IPS DF 4.7 (cell line): Measurements from ENCODE around the gene CMTM5.
"Not testable (repeated sequence)": the region's sequence is repeated elsewhere in the genome, so short reads cannot be mapped to it uniquely, and the experiment has no call there.

ENCODE experiments used
- DNase-seq: peaks from one replicate; pipeline ENCODE4 v3.0.0-alpha.2; 2013; ENCODE audit warnings: low spot score; ENCODE audit errors: extremely low read depth

Gene CMTM5

DNA sequence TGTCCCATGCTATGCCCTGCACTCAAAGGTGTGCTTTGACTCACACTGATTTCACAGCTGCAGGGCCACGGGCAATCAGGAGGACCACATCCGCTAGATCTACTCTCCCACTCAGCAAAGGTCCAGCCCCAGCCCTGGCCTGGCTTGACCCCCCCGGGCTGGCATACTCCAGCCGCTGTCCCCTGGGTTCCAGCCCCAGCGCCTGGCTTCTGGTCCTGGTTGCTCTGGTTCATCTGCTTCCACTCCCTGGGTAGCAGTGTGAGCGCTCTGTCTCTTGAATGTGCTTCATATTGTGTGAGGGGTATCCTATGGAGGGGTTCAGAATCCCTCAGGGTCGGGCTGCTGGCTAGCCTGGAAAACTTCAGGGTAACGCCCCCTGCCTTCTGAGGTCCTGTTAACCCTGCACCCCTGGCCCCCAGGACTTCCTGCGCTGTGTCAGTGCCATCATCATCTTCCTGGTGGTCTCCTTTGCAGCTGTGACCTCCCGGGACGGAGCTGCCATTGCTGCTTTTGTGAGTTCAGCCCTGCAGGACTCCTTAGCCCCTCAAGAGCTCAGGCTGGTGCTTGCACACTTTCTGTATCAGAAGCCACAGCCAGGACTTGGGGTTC lies 1.9 kb downstream of the CMTM5 start:
- DNase-seq = no peak

DNA sequence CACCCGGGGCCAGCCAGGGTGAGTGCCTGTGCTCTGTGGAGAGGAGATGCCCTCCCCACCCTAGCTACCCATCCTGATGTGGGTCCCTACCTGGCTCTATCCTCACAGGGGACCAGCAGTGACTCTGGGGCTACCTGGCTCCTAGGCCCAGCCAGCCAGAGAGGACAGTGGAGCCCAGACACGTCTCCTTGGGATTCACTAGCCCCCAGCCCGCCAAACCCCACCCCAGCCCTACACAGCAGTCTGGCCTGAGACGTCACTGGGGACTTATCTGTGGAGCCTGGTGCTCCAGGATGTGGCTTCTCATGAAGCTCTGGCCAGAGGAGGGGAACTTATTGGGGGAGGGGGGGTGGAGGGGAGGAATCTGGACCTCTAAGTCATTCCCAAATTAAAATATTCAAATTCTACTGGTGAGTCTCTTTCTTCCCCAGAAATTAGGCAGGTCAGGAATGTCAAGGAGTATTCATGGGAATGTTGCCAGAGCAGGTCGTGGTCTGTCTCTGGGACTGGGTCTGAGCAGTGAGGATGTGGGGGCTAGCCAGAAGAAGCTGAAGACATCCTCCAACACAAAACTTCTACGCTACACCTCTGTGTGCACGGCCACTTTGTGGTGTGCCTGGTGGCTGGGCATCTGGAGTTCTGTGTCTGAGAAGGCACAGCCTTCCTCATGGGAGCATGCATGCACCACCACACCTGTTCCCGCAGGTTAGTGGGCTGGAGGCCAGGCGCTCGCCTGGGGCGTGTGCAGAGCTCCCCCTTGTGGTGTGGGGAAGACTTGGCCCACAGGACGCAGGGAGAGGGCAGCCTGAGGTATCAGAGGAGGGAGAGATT lies 2.7 kb downstream of the CMTM5 start:
- no peak for DNase-seq

DNA sequence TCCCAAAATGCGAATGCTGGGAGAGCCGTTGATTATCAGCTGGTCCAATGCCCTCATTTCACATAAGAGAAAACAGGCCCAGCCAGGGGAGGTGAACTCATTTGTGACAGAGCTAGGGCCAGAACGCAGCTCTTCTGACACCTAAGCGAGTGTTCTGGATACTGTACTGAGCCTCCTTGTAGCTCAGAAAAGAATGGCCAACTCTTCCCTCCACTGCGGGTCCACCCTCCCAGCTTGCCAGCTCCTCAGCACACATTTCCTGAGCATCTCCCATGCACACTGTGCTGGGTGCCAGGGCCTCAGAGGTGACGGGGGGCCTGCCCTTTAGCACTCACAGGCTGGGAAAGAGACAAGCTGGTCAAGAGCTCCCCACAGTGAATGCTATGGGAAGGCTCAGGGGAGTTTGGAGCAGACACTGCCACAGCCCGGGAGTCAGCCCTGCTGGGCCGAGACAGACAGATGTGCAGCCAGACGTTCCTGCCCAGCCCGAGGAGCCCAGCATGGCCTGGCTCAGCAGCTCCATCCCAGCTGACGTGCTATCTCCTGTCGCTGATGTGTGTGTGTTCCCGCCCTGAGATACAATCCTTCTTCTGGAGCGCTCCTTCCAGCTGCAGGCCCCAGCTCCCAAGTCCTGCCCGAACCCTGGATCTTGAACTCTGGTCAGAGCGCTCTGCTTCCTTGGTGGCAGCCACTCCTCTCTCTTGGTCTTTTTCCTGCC lies 3.5 kb downstream of the CMTM5 start:
- no peak for DNase-seq

DNA sequence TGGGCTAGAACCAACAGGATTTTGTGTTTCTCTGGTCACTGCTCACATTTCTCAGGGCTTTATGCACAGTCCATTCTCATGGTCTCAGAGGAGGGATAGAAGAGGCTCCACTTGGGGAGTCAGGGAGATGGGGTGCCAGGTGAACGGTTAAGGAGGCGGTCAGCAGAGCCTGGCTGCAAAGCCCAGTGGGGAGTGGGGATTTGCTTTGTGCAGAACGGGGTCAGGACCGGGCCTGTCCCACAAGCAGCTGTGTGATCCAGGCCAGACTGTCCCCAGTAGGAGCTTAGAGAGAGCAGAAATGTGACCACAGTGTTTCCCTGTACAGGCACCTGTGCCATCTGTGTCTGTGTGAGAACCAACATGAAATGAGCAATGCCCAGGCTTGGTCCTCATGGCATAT lies 4.1 kb downstream of the CMTM5 start:
- DNase-seq = no peak

DNA sequence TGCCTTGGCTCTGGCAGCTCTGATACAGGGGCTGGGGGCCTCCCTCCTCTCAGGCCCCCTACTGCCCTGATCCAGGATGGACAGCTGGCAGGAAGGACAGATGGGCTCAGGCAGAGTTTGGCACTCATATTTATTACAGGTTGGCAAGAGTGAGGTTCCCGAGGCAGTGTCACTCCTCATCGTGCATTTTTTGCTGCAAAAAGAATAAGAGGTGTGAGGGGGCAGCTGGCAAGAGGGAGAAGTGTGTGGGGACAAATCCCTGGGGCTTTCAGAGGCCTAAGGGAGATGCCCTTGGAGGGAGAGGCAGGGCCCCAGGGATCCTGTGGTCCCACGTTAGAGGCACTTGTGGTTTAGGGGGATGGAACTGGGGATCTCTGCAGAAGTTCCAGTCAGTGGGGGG lies 5.0 kb downstream of the CMTM5 start:
- DNase-seq = no peak

DNA sequence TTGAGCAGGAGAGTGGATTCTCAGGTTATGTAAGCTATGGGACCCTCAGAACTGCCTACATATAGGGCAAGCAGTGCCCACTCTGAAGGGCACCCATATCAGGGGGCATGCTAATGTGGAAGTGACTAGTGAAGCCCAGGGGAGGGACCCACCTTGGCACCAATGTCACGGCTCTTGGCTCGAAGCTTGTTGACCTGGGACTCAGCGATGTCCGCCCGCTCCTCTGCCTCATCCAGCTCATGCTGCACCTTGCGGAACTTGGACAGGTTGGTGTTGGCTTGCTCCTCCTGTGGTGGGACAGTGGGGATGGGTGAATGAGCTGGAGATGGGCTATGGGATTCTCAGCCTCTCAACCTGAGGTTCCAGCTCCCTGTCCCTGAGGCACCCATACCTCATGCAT lies 5.4 kb downstream of the CMTM5 start:
- no peak for DNase-seq

DNA sequence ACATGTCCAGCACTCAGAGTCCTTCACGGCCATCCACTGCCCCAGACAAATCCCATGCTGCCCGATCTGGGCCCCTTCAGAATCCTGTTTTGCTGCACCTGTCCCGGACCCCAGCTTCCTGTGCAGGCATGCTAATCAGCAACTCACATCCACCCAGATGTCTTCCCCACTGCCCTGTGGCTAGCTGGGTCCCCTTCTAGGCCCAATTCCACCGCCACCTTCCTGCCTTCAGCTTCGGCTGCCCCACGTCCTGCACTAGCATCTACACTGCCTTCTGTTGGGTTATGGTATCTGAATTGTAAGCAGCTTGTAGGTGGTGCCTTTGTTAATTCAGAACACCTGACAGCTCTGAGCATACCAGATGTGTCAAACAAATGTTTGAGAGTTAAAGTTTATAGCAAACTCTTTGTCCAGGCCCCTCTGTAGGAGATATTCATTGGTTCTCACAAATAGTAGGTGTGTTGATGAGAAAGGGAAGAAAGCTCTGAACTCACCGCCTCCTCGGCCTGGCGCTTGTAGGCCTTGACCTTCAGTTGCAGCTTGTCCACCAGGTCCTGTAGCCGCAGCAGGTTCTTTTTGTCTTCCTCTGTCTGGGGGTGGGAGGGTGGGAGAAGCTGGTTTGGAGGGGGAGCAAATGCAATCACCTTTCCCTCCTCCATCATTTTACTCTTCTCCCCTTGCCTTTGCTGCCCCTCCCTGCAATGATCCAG lies 6.0 kb downstream of the CMTM5 start:
- no peak for DNase-seq

DNA sequence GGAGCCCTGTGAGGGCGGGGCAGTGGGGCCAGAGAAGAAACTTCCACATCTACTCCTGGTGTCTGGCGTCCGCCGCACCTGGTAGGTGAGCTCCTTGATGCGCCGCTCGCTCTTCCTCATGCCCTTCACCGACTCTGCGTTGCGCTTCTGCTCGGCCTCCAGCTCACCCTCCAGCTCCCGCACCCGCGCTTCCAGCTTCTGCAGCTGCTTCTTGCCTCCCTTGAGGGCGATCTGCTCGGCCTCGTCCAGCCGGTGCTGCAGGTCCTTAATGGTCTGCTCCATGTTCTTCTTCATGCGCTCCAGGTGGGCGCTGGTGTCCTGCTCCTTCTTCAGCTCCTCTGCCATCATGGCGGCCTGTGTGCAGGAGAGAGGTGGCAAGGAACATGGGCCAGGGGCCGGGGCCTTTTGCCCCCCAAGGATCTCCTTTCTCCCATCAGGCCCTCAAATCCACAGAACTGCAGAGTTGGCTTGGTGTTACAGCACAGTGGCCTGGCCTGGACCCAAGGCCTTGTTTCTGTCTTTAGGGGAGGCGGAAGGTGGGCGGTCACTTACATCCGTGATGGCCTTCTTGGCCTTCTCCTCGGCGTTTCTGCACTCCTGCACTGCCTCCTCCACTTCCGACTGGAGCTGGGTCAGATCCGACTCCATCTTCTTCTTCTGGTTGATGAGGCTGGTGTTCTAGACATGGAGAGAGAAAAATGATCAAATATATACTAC lies 7.7 kb downstream of the CMTM5 start:
- DNase-seq = no peak

DNA sequence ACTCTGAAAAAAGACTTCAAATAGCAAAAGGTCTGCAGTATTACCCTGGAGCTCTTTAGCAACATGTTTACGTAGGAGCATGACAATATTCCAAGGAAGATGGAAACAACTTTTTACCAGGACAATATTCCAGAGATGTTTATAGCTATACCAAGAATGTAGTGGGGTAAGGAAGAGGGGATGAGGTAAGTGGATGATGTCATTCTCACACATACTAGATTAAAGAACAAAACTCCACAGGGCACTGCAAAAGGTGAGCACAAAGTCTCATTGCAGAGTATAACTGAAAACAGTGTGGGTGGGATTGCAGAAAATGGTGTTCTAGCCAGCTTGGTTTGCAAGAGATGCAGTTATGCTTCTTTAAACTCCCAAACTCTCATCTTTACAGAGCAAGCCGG lies 8.4 kb downstream of the CMTM5 start:
- no peak for DNase-seq

DNA sequence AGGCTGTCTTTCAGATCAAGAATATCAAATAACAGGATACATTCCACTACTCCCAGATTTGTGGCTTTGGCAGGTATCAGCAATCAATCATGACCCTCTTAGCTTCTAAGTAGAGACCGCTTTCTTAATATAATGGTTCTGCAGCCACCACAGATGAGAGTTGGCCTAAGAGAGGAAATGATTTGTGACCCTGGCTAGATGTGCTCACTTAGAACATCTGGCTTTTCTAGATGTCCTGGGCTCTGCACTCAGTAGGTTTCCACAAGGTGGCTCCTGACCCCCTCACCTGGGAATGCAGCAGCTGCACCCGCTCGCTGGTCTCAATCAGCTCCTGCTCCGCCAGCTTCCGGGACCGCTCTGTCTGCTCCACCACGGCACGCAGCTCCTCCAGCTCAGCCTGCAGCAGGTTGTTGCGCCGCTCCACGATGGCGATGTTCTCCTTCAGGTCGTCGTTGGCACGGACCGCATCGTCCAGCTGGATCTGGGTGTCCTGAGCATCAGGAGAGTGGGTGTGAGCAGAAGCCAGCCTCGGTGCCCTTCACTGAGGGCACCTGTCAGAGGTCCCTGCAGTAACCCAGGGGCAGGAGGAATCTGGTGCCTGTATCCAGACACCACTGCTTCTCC lies 8.9 kb downstream of the CMTM5 start:
- DNase-seq = no peak

DNA sequence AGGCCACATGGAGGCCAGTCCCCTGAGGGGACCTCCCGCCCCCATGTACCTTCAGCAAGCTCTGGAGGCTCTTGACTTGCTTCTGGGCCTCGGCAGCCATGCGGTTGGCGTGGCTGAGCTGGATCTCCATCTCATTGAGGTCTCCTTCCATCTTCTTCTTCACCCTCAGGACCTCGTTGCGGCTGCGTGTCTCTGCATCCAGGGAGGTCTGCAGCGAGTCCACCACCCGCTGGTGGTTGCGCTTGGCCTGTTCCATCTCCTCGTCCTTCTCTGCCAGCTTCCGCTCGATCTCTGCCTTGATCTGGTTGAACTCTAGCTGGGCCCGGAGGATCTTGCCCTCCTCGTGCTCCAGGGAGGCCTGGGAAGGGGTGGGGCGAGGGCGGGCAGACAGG lies 9.4 kb downstream of the CMTM5 start:
- not testable (repeated sequence) for DNase-seq

DNA sequence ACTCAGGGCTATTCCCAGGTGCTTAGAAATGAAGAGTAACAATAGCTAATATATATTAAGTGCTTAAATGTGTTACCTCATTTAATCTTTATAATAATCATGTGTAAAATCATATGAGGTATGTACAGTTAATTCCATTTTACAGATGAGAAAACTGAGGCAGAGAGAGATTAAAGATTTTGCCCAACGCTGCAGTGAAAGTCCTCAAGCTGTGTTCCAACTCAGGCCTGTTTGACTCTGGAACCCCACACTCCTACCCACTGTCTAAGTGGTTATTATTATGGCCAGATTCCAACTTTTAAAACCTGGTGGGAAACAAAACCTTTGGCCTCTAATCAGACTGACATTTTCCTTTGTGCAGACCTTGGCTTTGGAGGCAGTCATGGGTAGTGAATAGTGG lies 10.2 kb downstream of the CMTM5 start:
- no peak for DNase-seq

DNA sequence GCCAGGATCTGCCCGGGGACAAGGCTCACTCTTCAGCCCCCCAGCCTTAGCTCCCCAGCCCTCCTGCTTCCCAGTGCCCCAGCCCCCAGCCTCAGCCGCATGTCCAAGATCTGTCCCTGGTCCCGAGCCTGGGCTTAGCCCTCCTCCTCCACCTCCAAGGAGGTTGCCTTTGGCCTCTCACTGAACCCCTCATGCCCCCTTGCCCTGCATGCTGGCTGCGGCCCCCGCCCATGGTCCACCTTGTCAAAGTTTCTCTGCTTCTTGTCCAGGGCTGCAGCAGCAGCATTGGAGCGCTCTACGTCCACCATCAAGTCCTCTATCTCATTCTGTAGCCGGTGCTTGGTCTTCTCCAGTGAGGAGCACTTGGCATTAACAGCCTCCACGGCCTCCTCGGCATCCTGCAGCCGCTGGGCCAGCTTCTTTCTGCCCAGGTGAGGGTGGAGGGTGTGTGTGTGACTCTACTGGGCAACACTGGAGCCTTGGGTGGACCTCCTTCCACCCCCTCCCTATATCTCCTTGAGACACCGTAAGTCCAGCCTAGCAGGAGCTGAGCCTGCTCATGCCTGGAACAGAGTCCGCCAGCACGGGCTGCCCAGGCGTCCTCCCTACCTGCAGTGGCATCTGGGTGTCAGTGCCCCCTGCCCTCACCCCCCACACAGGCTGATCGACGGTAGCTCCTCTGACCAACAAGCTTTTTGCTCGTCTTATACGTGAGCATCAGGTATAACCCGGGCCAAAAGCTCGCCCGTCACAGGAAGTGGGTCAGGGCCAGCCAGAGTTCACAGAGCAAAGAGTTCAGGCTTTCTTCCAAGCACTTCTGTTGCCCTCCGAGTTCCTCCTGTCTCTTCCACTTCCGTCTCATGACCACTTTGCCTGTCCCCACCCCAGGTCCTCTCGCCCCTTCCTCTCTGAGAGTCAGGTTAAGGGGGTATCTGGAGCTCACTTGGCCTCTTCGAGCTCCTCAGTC lies 11.4 kb downstream of the CMTM5 start:
- no peak for DNase-seq

DNA sequence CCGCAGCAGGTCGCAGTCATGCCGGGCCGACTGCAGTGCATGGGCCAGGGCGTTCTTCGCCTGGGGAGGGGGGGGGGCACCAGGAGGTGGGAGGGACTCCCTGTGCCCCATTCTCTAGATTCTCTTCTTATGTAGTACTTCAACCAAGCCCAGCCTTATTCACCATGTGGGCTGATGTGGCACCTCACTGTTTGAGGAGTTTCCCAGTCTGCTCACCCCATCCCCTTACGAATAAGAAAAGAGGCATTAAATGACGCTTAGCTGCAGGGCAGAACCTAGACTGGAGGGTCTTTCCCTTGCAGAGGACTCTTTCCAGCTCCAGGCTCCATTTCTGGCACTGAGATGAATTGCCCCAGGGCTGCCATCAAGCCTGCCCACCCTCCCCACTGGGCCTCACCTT lies 12.2 kb downstream of the CMTM5 start:
- DNase-seq = no peak

DNA sequence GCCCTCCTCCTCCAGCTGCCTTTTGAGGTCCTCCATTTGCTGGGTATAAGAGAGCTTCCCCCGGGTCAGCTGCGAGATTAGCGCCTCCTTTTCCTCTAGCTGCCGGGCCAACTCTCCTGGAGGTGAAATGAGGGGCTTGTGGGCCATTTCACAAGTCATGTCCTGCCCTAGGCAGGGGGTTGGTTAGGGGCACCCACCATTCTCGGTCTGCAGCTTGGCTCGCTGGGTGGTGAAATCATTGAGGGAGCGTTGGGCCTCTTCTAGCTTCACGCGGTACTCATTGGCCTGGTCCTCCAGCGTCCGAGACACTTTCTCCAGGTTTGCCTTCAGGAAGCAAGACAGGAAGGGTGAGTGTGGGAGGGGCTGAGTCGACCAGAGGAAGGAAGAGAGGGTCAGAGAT lies 12.6 kb downstream of the CMTM5 start:
- no peak for DNase-seq

DNA sequence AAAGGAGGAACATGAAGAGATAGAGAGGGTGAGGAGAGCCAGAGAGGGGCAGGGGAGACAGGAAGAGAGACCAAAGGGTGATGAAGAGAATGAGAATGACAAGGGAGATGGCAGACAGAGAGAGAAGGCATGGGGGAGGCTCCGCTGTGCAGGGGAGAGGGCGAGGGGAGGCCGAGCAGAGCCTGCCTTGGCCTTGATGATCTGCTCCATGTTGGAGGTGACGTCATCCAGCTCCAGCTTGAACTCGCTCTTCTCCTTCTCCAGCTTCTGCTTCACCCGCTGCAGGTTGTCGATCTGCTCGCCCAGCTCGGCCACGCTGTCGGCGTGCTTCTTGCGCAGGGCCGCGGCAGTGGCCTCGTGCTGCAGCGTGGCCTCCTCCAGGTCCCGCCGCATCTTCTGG lies 13.0 kb downstream of the CMTM5 start:
- DNase-seq = not testable (repeated sequence)

DNA sequence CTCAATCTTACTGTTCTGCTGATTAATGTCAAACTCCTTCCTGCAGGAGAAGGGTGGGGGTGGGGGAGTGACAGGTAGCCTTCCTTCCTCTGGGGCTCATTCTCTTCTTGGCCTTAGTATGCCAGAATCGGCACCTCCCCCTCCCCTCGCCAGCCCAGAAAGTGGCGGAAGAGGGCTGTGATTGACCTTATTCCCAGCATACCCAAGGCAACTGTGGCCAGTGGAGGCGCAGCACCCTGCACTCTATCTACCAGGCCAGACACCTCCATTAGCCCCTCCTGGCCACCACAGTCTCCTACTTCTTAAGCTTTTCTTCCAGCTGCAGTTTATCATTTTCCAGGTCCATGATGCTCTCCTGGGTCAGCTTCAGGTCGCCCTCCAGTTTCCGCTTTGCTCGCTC lies 15.8 kb downstream of the CMTM5 start:
- DNase-seq = no peak

DNA sequence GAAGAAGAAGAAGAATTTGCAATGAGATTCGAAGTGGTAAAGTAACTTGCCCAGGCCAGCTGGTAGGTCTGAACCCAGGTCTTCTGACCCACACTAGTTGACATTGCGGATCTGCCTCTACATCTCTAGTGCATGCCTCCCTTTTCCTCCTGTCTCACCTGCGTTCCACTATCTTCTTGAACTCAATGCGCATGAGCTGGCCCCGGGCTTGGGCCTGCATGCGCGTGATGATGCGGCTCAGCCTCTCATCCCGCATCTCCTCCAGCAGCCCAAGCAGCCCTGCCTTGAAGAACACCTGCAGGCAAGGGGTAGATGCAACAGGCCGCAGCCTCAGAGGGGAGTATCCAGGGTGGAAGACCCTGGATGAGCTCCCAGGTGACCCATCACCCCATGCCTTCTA lies 19.3 kb downstream of the CMTM5 start:
- no peak for DNase-seq

DNA sequence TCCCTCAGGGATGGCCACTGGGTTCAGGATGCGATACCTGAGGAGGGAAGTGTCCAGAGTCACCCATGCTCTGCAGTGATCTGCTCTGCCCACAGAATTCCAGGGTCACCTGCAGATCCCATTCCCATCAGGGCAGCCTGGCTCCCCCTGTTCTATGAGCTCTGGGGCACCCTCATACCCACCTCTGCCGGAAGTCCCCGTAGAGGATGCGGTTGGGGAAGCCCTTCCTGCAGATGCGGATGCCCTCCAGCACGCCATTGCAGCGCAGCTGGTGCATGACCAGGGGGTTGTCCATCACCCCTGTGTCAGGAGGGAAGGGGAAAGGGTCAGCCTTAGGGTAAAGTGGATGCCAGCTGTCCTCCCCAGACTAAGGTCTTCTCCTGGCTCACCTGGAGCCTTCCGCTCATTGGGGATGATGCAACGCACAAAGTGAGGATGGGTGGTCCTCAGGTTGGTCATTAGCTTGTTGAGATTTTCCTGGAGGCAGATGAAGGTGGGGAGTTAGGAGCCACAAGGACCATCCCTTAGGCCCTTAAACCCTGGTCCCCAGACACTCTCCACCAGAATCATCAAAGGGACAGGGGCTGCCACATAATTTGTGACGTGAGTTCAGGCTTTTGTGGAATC lies 20.0 kb downstream of the CMTM5 start:
- no peak for DNase-seq
